ENCODE data around the gene RAB3C.

- TF ChIP-seq, protein P1, sequence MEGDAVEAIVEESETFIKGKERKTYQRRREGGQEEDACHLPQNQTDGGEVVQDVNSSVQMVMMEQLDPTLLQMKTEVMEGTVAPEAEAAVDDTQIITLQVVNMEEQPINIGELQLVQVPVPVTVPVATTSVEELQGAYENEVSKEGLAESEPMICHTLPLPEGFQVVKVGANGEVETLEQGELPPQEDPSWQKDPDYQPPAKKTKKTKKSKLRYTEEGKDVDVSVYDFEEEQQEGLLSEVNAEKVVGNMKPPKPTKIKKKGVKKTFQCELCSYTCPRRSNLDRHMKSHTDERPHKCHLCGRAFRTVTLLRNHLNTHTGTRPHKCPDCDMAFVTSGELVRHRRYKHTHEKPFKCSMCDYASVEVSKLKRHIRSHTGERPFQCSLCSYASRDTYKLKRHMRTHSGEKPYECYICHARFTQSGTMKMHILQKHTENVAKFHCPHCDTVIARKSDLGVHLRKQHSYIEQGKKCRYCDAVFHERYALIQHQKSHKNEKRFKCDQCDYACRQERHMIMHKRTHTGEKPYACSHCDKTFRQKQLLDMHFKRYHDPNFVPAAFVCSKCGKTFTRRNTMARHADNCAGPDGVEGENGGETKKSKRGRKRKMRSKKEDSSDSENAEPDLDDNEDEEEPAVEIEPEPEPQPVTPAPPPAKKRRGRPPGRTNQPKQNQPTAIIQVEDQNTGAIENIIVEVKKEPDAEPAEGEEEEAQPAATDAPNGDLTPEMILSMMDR (conservative IDR thresholded peaks at IDR 0.05; ENCODE audit: low read depth in 2 of 2): no peak
- TF ChIP-seq, protein P2, sequence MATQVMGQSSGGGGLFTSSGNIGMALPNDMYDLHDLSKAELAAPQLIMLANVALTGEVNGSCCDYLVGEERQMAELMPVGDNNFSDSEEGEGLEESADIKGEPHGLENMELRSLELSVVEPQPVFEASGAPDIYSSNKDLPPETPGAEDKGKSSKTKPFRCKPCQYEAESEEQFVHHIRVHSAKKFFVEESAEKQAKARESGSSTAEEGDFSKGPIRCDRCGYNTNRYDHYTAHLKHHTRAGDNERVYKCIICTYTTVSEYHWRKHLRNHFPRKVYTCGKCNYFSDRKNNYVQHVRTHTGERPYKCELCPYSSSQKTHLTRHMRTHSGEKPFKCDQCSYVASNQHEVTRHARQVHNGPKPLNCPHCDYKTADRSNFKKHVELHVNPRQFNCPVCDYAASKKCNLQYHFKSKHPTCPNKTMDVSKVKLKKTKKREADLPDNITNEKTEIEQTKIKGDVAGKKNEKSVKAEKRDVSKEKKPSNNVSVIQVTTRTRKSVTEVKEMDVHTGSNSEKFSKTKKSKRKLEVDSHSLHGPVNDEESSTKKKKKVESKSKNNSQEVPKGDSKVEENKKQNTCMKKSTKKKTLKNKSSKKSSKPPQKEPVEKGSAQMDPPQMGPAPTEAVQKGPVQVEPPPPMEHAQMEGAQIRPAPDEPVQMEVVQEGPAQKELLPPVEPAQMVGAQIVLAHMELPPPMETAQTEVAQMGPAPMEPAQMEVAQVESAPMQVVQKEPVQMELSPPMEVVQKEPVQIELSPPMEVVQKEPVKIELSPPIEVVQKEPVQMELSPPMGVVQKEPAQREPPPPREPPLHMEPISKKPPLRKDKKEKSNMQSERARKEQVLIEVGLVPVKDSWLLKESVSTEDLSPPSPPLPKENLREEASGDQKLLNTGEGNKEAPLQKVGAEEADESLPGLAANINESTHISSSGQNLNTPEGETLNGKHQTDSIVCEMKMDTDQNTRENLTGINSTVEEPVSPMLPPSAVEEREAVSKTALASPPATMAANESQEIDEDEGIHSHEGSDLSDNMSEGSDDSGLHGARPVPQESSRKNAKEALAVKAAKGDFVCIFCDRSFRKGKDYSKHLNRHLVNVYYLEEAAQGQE (IDR thresholded peaks at IDR 0.05; ENCODE audit: unreplicated experiment): no peak
- TF ChIP-seq JUNB (IDR thresholded peaks at IDR 0.05; ENCODE audit: unreplicated experiment): no peak
Measured at GRCh38 chr5:58885260-58885659, 302.4 kb downstream of the RAB3C start.
